ENCODE results near the gene MUC20. TPM values are rescaled to one million over a fixed set of nuclear protein-coding genes. Genes with fewer than 3 reads are reported as not detected.
A peak's percentile ranks its signal among the peaks of the same experiment; 100 is the strongest.

Gene MUC20
- total and polyA plus RNA-seq, 9 of the 15 experiments (the other 6 are each of a cell fraction or from before 2014, with no cell fraction given): 0.03 to 0.23 (median 0.15) TPM; not detected in 3

DNA sequence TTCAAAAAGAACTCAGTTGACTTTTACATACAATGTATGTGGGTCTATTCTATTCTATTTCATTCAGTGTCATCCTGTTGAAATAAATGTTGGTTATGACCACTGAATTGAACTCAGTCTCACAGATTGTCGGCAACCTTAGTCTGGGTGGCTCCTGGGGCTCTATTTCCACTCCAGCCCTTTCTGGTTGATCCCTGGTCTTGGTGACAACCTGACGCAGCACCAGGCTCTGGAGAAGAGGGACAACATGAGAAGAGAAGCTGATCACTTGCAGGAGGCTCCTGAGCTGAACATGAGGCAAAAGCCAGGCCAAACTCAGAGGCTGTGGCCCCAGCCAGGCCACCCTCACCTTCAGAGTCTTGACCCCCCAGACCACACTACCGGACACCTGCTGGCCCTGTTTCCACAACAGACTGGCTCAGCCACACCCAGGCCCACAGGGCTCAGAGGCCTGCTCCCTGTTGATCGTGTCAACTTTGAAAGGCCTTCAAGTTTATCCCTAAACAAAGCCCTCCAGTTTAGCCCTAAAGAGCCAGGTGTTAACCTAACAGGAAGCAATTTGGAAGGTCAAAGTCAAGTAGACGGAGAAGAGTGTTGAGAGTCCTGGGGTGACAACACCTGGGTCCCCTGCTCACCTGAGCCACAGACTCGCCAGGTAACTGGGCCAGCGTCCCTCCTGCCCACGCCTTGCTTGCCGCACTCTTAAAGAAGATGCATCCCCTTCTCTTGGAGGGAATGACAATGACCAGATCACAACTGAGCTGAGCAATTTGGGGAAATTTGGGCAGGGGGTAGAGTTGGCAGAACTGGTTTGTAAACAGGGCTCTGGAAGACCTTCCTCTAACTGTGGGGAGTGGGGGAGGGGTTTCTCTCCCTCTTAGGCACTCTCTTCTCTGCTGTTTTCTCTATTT is 15.4 kb upstream of the MUC20 start (continued):
- TF ChIP-seq FOXA1 (IDR thresholded peaks at IDR 0.05; ENCODE audit: borderline replicate concordance) (no peak), POLR2AphosphoS2 (IDR thresholded peaks at IDR 0.05; ENCODE audit: low read length) (peak; percentile 64; the same call in 1 of the 2 replicates), KDM4B (IDR thresholded peaks at IDR 0.05; ENCODE audit: borderline replicate concordance in 2 of 2, low read depth in 1 of 2) (peak in 1 of 2 experiments; percentile 26; a peak in 1 of 4 replicates), NELFE (IDR thresholded peaks at IDR 0.05; ENCODE audit: insufficient read depth, insufficient read length) (no peak), KLF1 (tag; IDR thresholded peaks at IDR 0.05) (0 out of 2 replicates have a peak, but pooled peaks have one; percentile 14), SLC30A9 (CRISPR knock-in tag; IDR thresholded peaks at IDR 0.05) (no peak), RBM39 (optimal IDR thresholded peaks at IDR 0.05; ENCODE audit: low read depth, low read length) (no peak), KAT2B (IDR thresholded peaks at IDR 0.05; ENCODE audit: low read depth, low read length) (no peak), ZNF780A (CRISPR knock-in tag; IDR thresholded peaks at IDR 0.05) (no peak)
- TF ChIP-seq, protein P1, sequence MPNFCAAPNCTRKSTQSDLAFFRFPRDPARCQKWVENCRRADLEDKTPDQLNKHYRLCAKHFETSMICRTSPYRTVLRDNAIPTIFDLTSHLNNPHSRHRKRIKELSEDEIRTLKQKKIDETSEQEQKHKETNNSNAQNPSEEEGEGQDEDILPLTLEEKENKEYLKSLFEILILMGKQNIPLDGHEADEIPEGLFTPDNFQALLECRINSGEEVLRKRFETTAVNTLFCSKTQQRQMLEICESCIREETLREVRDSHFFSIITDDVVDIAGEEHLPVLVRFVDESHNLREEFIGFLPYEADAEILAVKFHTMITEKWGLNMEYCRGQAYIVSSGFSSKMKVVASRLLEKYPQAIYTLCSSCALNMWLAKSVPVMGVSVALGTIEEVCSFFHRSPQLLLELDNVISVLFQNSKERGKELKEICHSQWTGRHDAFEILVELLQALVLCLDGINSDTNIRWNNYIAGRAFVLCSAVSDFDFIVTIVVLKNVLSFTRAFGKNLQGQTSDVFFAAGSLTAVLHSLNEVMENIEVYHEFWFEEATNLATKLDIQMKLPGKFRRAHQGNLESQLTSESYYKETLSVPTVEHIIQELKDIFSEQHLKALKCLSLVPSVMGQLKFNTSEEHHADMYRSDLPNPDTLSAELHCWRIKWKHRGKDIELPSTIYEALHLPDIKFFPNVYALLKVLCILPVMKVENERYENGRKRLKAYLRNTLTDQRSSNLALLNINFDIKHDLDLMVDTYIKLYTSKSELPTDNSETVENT (CRISPR knock-in tag; IDR thresholded peaks at IDR 0.05): peak; percentile 3; the same call in 1 of the 2 replicates
- TF ChIP-seq, protein P2, sequence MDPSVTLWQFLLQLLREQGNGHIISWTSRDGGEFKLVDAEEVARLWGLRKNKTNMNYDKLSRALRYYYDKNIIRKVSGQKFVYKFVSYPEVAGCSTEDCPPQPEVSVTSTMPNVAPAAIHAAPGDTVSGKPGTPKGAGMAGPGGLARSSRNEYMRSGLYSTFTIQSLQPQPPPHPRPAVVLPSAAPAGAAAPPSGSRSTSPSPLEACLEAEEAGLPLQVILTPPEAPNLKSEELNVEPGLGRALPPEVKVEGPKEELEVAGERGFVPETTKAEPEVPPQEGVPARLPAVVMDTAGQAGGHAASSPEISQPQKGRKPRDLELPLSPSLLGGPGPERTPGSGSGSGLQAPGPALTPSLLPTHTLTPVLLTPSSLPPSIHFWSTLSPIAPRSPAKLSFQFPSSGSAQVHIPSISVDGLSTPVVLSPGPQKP (CRISPR knock-in tag; IDR thresholded peaks at IDR 0.05): no peak
- TF ChIP-seq, protein P3, sequence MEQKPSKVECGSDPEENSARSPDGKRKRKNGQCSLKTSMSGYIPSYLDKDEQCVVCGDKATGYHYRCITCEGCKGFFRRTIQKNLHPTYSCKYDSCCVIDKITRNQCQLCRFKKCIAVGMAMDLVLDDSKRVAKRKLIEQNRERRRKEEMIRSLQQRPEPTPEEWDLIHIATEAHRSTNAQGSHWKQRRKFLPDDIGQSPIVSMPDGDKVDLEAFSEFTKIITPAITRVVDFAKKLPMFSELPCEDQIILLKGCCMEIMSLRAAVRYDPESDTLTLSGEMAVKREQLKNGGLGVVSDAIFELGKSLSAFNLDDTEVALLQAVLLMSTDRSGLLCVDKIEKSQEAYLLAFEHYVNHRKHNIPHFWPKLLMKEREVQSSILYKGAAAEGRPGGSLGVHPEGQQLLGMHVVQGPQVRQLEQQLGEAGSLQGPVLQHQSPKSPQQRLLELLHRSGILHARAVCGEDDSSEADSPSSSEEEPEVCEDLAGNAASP (IDR thresholded peaks at IDR 0.05): no peak
